ENCODE data around the gene SEPTIN1. TPM values are rescaled to one million over a fixed set of nuclear protein-coding genes. Genes with fewer than 3 reads are reported as not detected.

Gene SEPTIN1
- total and polyA plus RNA-seq, 2 of the 13 experiments (the other 11 are each of a cell fraction or from before 2014, with no cell fraction given) = 0.18 to 0.67 TPM

GRCh38 chr16:30380803-30381208, 1.6 kb downstream of the SEPTIN1 start (continued):
- TF ChIP-seq, protein P1, sequence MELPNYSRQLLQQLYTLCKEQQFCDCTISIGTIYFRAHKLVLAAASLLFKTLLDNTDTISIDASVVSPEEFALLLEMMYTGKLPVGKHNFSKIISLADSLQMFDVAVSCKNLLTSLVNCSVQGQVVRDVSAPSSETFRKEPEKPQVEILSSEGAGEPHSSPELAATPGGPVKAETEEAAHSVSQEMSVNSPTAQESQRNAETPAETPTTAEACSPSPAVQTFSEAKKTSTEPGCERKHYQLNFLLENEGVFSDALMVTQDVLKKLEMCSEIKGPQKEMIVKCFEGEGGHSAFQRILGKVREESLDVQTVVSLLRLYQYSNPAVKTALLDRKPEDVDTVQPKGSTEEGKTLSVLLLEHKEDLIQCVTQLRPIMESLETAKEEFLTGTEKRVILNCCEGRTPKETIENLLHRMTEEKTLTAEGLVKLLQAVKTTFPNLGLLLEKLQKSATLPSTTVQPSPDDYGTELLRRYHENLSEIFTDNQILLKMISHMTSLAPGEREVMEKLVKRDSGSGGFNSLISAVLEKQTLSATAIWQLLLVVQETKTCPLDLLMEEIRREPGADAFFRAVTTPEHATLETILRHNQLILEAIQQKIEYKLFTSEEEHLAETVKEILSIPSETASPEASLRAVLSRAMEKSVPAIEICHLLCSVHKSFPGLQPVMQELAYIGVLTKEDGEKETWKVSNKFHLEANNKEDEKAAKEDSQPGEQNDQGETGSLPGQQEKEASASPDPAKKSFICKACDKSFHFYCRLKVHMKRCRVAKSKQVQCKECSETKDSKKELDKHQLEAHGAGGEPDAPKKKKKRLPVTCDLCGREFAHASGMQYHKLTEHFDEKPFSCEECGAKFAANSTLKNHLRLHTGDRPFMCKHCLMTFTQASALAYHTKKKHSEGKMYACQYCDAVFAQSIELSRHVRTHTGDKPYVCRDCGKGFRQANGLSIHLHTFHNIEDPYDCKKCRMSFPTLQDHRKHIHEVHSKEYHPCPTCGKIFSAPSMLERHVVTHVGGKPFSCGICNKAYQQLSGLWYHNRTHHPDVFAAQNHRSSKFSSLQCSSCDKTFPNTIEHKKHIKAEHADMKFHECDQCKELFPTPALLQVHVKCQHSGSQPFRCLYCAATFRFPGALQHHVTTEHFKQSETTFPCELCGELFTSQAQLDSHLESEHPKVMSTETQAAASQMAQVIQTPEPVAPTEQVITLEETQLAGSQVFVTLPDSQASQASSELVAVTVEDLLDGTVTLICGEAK (IDR thresholded peaks at IDR 0.05) = no peak
- TF ChIP-seq, protein P1 (CRISPR knock-in tag; IDR thresholded peaks at IDR 0.05) = no peak
- TF ChIP-seq KDM2A (CRISPR knock-in tag; IDR thresholded peaks at IDR 0.05; ENCODE audit: borderline replicate concordance, low read depth) (peak; percentile 27; the same call in 1 of the 2 replicates), ARNT (IDR thresholded peaks at IDR 0.05) (no peak), SNRNP70 (IDR thresholded peaks at IDR 0.05; ENCODE audit: low read depth, low read length) (no peak), ZSCAN21 (CRISPR knock-in tag; IDR thresholded peaks at IDR 0.05; ENCODE audit: borderline replicate concordance) (no peak), HOXA5 (CRISPR knock-in tag; IDR thresholded peaks at IDR 0.05) (no peak), NCOA1 (CRISPR knock-in tag; IDR thresholded peaks at IDR 0.05) (0 out of 2 replicates have a peak, but pooled peaks have one; percentile 53), ZC3H4 (CRISPR knock-in tag; IDR thresholded peaks at IDR 0.05; ENCODE audit: borderline replicate concordance) (0 out of 2 replicates have a peak, but pooled peaks have one; percentile 44), ZBTB39 (CRISPR knock-in tag; IDR thresholded peaks at IDR 0.05) (peak; percentile 42; the same call in 1 of the 2 replicates), SP2 (CRISPR knock-in tag; IDR thresholded peaks at IDR 0.05) (no peak), ZNF737 (CRISPR knock-in tag; IDR thresholded peaks at IDR 0.05; ENCODE audit: borderline replicate concordance) (no peak), MYPOP (CRISPR knock-in tag; IDR thresholded peaks at IDR 0.05) (no peak), FOXJ3 (CRISPR knock-in tag; IDR thresholded peaks at IDR 0.05; ENCODE audit: borderline replicate concordance) (no peak)
- TF ChIP-seq, protein P2, sequence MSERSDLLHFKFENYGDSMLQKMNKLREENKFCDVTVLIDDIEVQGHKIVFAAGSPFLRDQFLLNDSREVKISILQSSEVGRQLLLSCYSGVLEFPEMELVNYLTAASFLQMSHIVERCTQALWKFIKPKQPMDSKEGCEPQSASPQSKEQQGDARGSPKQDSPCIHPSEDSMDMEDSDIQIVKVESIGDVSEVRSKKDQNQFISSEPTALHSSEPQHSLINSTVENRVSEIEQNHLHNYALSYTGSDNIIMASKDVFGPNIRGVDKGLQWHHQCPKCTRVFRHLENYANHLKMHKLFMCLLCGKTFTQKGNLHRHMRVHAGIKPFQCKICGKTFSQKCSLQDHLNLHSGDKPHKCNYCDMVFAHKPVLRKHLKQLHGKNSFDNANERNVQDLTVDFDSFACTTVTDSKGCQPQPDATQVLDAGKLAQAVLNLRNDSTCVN (CRISPR knock-in tag; IDR thresholded peaks at IDR 0.05; ENCODE audit: borderline replicate concordance) = no peak
- TF ChIP-seq, protein P3, sequence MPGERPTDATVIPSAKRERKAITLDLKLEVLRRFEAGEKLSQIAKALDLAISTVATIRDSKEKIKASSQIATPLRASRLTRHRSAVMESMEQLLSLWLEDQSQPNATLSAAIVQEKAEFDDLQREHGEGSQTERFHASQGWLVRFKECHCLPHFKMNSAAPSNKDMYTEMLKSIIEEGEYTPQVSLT (CRISPR knock-in tag; IDR thresholded peaks at IDR 0.05; ENCODE audit: borderline replicate concordance, low read depth) = no peak
